Eye (tissue), 1 donor: Measurements from ENCODE around the gene RAB7B.

ENCODE experiments used
- DNase-seq: peaks from one replicate; pipeline ENCODE4 v3.0.0-alpha.2; 2015

RAB7B gene

DNA sequence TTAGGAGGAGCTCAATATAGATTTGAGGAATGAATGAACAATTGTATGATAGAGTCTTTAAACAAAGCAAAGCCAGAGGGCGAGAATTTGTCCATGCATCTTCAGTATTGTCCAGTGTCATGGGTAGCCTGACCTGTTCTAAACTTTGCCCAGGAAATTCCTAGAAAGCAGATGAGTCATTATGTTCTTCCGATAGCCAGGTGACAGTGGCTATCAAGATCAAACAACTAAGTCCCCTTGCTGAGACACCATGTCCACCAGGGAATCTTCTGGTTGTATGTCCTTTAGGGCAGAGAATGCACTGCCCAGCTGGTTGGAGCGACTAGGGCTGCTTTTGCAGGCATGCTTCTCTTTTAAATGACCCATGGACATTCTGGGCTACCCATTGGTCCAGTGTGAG is 58.1 kb downstream of the RAB7B start:
- no peak for DNase-seq

DNA sequence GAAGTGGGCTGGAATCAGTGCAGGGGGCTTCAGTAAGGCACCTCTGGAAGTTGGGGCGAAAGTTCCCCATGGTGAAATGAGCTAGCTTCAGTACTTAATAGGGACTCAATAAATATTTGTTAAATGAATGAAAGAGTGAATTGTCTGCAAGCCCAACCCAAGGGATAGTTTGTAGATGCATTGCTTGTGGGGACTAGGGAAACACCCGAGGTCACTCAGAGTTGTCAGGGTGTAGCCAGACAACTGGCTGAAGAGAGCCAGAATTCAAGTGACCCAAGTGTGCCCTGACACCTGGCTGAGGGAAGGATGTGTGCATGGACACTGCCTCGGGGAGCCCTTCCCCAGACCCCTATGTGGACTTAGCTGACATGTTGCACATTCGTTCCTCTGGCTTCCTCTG is 58.7 kb downstream of the RAB7B start:
- no peak for DNase-seq

DNA sequence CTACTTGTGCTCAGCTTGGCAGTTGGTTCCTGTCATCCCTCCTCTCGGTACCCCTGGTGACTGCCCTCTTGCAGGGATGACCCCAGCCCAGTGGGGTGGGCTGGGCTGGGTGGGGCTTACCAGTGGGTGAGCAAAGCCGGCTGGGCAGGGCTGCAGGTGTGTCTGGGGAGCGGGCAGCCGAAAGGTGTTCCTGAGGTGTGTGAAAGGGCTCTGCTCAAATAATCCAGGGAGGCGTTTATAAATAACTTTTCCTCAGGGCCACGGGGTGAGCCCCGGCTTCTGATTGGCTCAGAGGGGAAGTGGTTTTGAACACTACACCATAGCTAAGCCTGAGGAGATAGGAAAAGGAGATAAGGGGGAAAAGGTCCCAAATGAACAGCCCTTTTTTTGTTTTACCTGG is 60.0 kb downstream of the RAB7B start, which contains the start of gene SLC26A9:
SLC26A9 (minus strand) TSS at position 212 of the 400 bp plus-strand sequence. CDS start 7,636 bp downstream, outside the sequence.
- no peak for DNase-seq

DNA sequence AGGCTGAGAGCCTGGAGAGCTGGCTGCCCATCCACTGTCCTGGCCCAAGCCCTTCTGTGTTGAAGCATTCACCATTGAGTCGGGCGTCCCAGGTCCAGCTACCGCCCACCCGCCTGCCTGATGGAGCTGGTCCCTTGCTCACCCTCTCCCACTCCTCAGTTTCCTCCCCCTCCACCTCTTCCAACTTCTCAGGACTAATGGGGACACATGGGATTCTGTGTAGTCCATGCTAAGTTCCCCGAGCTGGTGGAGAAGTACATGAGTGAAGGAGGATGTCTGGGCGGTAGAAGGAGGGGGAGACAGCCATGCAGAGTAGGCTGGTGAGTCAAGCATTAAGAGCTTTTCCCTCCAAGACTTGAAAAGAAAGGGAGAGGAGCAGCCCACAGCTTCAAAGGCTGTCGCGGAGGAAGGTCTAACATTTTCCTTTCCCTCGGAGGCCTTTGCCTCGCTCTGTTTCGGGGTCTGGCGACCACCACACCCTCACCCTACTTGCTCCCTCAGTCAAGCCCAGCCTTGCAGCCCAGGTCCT is 60.5 kb downstream of the RAB7B start:
- DNase-seq: no peak

DNA sequence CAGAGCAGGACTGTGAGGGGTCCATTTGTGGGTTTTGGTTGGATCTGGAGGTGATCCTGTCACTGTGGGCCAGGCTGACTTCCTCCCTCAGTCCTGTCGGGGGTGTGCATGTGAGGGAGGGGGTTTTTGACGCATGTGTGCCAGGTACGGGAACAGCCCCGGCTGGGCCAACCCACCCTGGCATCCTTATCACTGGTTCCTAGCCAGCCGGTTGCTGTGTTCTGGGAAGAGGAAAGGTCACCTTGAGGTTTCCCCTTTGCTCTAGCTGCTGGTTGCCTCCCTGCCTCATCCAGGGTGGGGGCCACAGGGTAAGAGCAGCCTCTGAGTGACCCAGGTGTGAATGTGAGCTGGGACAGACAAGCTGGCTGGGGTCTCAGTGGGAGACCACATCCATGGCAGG is 62.5 kb downstream of the RAB7B start:
- no peak for DNase-seq

DNA sequence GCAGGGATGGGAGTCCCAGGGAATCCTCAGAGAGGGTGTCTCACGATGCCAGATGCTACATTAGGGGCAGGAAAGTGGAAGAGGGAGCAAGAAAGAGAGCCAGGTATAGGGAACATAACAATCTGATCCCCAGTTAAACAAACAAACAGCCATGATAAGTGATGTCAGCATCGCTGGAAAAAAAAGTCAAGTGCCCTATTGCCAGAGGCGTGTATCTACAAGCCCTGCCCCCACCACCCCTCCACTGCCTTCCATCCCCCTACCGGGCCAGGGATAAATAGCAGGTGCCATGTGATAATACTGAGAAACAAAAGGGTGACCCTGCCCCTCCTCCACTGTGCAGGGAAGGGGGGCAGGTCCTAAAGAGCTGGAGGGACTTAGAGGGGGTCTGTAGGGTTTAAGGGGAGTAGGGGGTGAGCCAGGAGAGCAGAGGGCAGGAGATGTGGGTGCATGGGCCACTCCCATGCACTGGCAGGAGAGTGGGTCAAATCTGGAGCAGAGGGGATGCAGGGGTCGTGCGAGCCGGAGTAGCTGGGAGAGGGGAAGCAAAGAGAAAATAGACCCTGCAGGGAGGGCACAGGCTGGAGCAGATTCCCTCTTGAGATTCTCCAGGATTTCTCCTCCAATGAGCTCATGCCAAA is 63.4 kb downstream of the RAB7B start:
- peak; percentile 31 for DNase-seq

DNA sequence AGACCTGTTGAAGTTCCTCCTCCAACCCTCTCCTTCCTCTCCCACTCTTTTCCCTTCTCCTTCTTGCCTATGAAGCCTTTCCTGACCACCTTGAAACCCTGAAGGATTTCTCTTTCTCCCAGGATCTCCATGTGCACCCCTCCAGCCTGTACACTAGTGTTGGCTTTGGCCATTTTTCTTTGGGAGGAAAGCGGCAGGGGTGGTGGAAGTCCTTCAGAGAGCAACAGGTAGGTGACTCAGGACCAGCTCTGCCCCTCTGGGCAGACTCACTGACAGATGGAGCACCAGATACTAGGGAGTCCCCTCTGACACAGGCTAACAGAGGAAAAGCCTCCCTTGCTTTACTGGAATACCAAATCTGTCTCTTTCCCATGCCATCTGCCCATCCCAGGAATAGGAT is 64.5 kb downstream of the RAB7B start:
- DNase-seq: no peak

DNA sequence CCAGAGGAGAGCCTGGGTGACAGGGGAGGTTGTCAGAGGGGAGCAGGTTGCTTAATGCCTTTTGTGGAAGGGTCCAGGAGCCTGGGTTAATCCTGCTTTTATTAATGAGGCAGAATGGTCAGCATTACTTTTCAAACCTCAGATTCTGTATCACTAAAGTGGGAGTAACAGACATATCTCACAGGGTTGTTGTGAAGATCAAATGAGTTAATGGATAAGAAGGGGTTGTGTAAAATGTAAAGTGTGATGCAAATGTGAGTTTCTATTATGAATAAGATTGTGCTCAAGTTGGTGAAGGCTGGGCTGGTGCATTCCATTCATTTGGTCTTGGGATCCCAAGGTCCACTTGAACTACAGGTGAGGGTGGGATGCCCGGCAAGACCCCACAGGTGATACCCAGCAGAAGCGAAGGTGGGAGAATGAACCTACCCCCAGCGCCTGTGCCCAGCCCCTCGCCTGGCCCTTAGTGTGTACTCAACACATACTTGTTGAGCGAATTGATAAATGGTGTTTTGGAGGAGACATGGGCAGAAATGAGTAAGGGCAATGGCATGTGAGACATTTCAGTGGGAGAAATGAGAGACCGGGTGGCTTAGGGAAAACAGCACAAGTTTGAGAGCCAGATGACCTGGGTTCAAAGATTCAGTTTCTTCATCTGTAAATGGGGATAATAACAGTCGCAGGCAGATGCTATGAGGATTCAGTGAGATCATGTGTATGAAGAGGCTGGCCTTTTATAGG is 66.2 kb downstream of the RAB7B start:
- DNase-seq: no peak

DNA sequence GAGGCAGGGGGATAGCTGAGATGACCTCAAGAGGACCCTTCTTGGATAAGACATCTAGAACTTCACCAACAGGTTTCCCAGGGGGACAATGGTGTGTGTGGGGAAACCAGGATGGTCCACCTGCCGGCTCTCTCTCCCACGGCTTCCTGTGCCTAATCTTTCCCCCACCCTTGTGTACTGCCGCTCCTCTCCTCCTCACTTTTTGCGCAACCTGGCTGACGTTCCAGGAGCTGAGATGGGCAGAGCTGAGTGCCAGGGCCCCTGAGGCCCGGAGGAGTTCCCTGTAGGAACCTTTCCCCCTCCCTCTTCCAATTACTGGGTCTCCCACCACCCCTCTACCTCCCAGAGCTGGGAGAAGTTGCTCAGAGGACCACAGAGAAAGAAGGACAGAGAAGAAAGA is 66.9 kb downstream of the RAB7B start:
- no peak for DNase-seq

DNA sequence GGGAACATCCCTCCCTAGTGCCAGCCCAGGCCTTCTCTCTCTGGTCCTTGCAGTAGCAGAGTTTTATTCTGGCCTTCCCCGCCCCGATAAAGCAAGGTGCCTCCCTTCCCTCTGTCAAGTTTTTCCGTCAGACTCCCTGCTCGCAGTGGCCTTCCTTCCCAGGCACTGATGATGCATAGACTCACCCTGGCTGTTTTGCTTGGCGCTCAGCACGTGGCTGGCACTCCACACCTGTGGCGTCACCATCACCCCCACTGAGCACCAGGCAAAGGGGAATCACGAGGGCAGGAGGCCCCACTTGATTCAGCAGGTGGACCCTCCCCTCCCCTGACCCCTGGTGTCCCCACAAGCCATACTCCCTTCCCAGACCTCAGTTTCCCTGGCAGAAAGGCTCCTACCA is 67.3 kb downstream of the RAB7B start:
- no peak for DNase-seq

DNA sequence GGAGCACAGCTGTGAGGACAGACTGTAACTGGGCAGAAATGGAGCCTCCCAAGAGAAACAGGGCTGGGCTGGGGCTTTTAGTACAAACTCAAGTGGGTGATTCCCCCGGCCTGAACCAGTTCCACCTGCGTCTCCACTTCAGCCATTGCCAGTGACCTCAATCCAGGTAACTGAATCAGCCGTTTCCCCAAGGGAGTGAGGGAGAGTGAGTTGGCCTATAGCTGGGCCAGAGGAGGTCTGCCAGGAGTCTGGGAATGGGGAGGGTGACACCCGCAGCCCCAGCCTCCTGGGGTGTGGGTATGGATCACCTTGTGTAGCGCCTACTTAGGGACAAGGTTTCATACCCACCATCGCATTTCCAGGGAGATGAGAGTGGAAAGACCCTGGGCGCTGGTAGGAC is 68.4 kb downstream of the RAB7B start:
- DNase-seq: no peak

DNA sequence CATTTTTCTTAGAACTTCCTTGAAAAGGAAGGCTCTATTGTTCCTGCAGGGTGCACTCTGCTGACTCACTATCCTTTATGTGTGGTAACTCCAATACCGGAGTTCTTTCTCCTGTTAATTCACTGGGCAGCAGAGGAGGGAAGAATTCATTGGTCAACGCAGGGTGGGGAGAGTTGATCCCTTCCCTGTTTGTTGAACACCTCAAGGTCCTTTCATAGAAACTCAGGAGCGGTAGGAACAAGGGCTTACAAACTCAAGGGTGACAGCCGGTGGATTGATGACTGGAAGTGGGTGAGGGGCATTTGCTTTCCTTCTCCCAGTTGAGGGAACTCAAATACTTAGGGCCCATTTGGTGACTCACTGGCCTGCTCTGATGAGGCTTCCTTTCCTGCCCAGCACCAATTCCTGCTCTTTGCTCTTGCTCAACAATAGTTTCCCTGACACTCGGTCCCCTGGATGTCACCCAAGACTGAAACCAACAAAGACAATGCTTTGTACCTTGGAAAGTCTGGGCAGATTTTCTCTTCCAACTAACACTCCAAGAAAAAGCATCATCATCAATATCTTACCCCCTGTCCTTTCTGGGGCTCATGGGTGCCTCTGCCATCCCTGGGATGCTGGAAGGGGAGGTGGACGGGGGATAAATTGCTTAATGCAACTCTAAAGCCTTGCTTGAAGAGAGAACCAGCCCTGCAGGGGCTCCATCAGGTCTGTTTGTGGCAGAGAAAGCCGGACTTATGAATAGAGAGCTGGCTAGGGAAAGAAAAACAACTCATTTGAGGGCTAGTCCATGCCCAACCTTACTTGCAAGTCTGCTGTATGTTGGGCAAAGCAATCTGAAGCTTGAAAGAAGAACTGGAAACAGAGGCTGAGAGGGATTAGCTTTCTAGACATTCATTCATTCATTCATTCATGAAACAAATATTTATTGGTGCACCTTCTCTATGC is 69.2 kb downstream of the RAB7B start:
- no peak for DNase-seq

DNA sequence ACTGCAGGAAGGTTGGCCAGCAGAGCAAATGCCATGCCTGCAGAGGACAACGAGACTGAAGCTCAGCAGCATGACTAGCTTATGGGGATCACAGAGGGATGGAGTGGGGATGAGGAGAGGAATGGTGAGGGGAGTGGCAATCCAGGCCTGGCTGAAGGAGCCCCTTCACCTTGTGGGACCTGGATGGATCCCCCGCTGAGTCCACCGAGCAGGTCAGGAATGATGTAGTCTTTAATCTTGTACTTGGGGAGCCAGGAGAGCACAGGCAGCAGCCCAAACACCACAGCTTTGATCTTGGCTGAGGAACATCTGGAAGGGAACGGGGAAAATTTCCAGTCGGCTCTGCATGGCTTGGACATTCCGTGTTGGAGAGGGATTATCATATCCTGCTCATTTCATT is 70.4 kb downstream of the RAB7B start:
- no peak for DNase-seq

DNA sequence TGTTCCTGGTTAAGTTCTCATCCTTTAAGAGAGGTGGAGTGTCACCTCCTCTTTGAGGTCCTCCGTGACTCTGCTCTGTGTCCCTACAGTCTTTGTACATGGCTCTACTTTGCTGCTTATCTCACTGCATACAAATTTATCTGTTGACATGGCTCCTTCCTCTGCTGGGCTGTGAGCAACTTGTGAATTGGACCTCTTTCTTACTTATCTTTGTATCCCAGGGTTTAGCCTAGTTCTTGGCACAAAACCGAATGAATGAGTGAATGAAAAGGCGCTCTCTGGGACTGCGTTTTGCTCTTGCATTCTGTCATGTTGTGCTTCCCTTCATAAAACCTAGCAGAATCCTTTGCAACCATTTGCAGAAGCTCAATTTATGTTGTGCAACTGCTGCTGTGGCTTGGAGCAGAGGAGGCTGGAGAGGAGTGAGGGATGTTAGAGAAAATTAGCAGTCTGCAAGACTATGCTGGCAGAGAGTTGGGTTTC is 72.4 kb downstream of the RAB7B start:
- no peak for DNase-seq

DNA sequence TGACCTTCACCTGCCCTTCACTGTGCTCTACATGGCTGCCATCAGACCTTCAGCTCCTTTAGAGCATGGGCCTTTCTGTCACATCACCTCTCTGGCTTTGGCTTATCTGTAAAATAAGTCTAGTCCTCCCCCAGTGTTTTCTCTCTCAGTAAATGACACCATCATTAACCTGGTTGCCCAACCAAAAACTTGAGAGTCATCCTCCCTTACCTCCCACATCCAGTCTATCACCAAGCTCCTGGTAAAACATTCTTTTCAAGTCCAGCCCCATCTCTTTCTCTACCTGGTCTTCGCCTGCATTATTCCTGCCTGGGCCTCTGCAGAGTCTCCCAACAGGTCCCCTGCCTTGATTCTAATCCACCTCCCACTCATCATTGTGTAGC is 73.0 kb downstream of the RAB7B start:
- DNase-seq: no peak

DNA sequence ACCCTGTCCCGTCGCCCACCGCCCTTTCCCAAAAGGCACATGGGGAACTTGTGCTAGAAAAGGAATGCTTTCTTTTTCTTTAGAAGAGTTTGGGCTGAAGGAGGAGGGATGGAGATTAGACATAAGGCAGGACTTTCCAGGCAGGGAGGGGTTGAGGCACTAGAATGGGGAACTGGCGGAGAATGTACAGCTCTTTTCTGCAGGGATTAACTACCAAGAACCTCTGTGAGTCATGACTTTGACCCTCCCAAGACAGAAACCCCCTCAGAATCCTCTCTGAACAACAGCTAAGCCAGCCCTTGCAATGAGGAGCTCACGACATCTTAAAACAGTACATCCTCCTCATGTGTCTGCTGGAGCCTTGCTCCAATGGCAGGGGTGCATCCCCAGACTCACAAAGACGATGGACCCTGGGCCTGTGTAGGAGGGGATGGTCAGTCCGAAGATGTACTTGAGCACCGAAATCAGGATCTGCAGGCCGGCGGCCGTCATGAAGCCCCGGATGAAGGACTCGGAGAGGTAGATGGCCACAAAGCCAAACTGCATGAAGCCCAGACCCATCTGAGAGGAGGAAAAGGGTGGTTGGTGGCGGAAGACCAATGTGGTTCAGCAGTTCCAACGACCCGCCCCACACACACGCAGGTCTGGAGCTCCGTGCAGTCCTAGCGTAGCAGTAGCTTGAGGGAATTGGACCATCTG is 73.5 kb downstream of the RAB7B start:
- DNase-seq: no peak

DNA sequence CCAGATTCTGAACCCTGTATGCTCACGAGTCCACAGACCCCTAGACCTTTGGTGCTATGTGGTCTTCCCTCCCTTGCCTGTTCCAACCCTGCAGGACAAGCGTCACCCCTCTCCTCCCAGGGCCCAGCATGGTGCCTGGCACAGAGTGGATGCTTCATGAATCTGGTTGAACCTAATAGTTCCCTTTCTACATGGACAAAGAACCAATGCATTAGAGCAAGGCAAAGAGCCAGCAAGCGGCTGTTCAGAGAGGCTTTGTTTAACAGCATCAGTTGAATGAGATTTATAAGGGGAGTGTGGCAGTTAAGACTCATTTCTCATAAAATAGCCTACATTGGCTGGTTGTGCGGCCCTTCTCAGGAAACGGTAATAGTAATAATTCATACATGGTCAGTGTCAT is 74.9 kb downstream of the RAB7B start:
- no peak for DNase-seq

DNA sequence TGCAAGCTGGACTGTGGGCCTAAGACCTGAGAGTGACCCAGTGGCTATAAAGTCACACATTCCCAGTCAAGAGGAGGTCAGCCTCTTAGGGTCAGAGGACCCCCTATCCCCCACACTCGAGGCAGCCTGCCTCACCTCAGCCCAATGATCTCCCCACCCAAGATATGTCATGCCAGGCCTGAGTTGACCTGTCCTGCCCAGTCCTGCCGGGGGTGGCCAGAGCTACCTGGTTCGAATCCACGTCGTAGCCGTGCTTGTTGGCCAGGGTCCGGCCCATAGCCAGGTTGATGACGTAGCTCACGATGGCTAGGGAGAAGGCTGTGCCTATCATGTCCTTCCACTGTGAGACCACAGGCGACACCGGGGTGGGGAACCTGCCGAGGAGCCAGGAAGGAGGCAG is 75.5 kb downstream of the RAB7B start:
- DNase-seq: no peak

DNA sequence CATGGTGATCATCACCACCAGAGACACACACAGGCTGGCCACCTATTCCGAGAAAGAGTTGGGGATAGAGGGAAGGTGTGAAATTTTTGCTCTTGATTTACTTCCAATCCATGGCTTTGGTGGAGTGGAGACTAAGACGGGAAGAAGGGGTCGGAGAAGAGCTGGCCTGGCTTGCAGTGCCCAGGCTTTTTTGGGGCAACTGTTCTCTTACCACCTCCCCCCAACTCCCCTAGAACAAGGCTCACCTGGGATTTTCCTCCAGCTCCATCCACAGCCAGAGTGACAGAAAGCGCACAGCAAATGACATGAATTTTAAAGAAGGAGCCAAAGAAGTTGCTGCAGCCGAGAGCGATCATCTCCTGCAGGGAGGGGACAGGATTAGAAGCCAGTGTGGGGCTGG is 75.9 kb downstream of the RAB7B start:
- DNase-seq: no peak
